HG03280 (cell line): ENCODE measurements around the gene ANKH.

Experiments
- ATAC-seq: cut with Tn5 transposase; IDR thresholded peaks from one replicate; pipeline ENCODE4 v1.9.1; 2021; ENCODE audit warnings: mild to moderate bottlenecking, moderate library complexity; ENCODE audit not compliant: unreplicated experiment

The ANKH gene

GRCh38 chr5:14741801-14742440, 129.7 kb downstream of the ANKH start:
- no peak for ATAC-seq

GRCh38 chr5:14741131-14741530, 130.4 kb downstream of the ANKH start:
- no peak for ATAC-seq

GRCh38 chr5:14739981-14740380, 131.6 kb downstream of the ANKH start:
- no peak for ATAC-seq

GRCh38 chr5:14739538-14739937, 132.0 kb downstream of the ANKH start:
- no peak for ATAC-seq

- ATAC-seq: no peak
These were observed 133.5 kb downstream of the ANKH start for GRCh38 chr5:14738050-14738449.

GRCh38 chr5:14737291-14737690, 134.3 kb downstream of the ANKH start:
- no peak for ATAC-seq

GRCh38 chr5:14735944-14736343, 135.6 kb downstream of the ANKH start:
- ATAC-seq: no peak

- no peak for ATAC-seq
These were observed 137.2 kb downstream of the ANKH start for GRCh38 chr5:14734396-14734795.

- ATAC-seq: no peak
These were observed 137.9 kb downstream of the ANKH start for GRCh38 chr5:14733661-14734060.

GRCh38 chr5:14732991-14733390, 138.6 kb downstream of the ANKH start:
- no peak for ATAC-seq

GRCh38 chr5:14730881-14731280, 140.7 kb downstream of the ANKH start:
- ATAC-seq: no peak

- ATAC-seq: no peak
These were observed 141.1 kb downstream of the ANKH start for GRCh38 chr5:14730466-14730865.

GRCh38 chr5:14729448-14730385, 141.9 kb downstream of the ANKH start:
- ATAC-seq: no peak

- ATAC-seq: no peak
These were observed 143.1 kb downstream of the ANKH start for GRCh38 chr5:14728459-14728938.

GRCh38 chr5:14727928-14728458, 143.6 kb downstream of the ANKH start:
- ATAC-seq: no peak

- peak; percentile 49 for ATAC-seq
These were observed 144.1 kb downstream of the ANKH start for GRCh38 chr5:14727428-14727865.

- no peak for ATAC-seq
These were observed 145.3 kb downstream of the ANKH start for GRCh38 chr5:14726066-14726838.

- no peak for ATAC-seq
These were observed 146.9 kb downstream of the ANKH start for GRCh38 chr5:14724633-14725032.

GRCh38 chr5:14723701-14724132, 147.9 kb downstream of the ANKH start:
- ATAC-seq: no peak

- ATAC-seq: no peak
These were observed 148.7 kb downstream of the ANKH start for GRCh38 chr5:14722923-14723322.
